ENCODE measurements around the gene SPARCL1. TPM values are rescaled to one million over a fixed set of nuclear protein-coding genes. Genes with fewer than 3 reads are reported as not detected.

The SPARCL1 gene
- total RNA-seq, 1 donor from 2014 or later = 202 TPM

DNA sequence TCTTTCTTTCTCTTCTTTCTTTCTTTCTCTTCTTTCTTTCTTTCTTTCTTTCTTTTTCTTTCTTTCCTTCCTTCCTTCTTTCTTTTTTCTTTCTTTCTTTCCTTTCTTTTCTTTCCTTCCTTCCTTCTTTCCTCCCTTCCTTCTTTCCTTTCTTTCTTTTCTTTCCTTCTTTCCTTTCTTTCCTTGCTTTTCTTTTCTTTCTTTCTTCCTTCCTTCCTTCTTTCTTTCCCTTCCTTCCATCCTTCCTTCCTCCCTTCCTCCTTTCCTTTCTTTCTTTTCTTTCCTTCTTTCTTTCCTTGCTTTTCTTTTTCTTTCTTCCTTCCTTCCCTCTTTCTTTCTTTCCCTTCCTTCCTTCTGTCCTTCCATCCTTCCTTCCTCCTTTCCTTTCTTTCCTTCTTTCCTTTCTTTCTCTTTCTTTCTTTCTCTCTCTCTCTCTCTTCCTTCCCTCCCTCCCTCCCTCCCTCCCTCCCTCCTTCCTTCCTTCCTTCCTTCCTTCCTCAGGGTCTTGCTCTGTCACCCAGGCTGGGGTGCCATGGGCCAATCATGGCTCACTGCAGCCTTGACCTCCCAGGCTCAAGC lies 13.6 kb upstream of the SPARCL1 start:
- intact Hi-C loops (cut with DNase I) = loop anchor here (5.0 kb wide), 2 partner anchors 134 to 304 kb away; no protein-coding TSS in a partner anchor
- DNase-seq (ENCODE audit: low spot score) = no peak

DNA sequence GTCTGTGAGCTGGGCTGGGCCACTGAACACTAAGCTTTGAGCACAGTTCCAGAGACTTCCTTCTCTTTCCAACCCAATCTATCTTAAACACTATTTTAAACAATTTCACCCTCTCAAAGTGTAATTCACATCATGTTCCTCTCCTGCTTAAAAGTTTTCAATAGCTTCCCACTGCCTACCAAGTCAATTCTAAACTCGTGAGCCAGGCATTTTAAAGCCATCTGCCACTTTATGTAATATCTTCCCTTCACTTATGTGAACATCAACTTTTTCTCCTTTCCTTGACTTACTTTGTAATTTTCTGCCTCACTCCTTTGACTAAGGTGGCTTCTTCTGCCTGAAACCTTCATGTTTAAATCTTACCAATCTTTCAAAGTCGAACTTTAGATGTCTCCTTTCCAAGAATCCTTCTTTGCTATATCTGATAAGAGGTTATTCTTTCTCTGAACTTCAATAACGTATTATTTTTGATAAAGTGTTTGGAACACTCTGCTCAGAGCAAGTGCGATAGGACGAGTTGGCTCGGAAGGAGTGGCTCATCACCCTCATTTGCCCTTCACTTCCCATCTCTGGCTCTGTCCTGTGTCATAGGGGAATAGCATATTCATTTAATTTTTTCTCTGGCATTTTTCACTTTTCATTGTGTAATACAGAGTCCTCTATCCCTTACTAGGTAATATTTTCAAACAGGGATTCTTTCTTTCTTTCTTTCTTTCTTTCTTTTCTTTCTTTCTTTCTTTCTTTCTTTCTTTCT lies 13.0 kb upstream of the SPARCL1 start:
- intact Hi-C loops (cut with DNase I) = loop anchor here (5.0 kb wide), 2 partner anchors 135 to 305 kb away; no protein-coding TSS in a partner anchor

DNA sequence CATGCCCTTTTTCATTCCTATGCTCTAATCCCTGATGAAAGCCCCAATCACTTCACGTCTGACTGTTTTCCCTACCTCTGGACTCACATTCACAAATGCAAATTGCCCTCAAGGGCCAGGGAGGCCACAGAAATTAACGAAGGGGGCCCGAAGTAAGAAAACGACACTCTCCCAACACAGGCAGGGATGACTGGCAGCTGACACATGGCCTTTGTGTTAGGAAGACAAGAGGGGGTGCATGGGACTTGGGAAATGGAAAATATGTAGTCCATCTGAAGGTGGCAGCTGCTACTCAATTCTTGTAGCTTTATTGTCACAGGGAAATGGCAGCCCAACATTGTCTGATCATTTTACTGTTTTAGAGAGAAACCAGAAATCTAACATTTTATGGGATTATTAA lies 12.3 kb upstream of the SPARCL1 start:
- DNase-seq (ENCODE audit: low spot score) = no peak

More for the DNA sequence above, 13.0 kb upstream of the SPARCL1 start:
- no peak for DNase-seq (ENCODE audit: low spot score)

DNA sequence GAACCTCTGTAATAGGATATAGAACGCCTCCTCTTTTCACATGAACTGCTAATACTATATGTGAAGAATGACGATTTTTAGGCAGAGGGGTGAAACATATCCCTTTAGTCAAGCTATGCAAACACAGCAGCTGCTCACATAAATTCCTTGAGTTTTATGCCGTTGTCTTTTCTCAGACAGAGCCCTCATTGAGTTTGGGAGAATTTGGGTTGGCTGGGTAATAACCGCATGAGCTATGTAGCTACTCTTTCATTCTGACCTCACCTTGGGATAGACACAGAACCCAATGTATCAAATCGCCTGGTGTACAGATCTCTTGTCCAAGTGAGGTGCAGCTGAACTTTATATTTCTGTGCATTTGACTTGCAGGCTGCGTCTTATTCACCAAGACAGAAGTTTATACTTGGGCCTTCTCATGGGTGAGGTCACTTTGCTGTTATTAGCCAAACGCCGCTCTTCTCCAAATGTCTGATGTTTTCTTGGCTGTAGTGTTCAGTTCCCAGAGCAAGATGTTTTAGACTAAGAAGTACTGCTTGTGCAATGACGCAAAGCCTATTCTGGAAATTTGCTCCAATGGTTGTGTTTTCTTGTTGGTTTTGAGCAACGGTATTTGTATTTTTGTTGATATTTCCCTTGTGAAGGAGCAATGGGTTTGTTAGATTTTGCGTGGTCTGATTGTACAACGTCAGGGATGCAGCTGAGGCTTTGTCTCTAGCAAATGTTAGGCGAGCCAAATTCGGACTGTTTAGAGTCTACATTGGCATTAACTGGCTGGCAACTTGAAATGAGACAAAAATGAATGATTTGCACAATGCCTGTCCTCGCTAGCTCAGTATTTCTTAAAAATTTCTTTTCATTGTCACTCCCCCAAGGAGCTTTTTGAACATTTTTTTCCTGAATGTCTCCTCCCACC lies 11.2 kb upstream of the SPARCL1 start:
- intact Hi-C loops (cut with DNase I) = loop anchor here (5.0 kb wide), 2 partner anchors 137 to 307 kb away; no protein-coding TSS in a partner anchor

More for the DNA sequence above, 12.3 kb upstream of the SPARCL1 start:
- intact Hi-C loops (cut with DNase I) = loop anchor here (5.0 kb wide), 2 partner anchors 136 to 306 kb away; no protein-coding TSS in a partner anchor

DNA sequence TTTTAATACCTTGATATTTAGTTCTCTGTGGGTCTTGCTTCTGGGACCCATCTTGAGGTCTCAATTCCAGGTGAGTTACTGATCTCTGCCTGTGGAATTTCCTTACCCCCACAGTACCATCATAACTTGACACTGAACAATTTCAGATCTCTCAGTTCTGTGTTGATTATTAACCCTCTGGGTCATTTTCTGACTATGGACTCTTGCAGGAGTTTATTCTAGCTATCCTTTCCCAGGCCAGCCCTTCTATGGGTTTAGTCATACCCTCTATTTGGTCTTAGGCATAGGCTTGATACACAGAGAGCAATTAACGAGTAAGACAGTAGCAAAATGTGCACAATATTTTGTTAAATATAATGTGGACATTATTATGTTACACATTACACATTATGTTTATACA lies 3.7 kb upstream of the SPARCL1 start:
- DNase-seq (ENCODE audit: low spot score) = no peak
- intact Hi-C loops (cut with DNase I) = loop anchor here (5.0 kb wide), 1 partner anchor 111 kb away; the partner anchor contains the start of gene NUDT9

More for the DNA sequence above, 11.2 kb upstream of the SPARCL1 start:
- no peak for DNase-seq (ENCODE audit: low spot score)

DNA sequence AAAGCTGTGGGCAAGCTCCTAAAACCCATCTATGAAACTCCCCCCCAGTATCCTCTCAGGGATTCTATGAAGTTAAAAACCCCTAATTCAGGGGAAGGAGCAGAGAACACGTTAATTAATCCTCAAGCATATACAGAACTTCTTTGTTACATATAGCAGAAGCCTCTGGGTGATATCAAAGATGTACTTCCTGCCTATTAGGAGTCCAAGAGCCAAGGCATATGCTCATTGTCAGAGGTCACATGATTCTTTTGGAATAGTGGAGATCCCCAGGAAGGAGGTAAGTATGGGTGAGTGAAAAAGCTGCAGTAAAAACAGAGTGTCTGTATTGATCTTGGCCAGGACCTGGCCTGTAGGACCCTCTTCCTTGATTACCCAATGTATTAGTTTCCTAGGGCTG lies 2.9 kb upstream of the SPARCL1 start:
- no peak for DNase-seq (ENCODE audit: low spot score)
- intact Hi-C loops (cut with DNase I) = loop anchor here (5.0 kb wide), 1 partner anchor 110 kb away; the partner anchor contains the start of gene NUDT9

DNA sequence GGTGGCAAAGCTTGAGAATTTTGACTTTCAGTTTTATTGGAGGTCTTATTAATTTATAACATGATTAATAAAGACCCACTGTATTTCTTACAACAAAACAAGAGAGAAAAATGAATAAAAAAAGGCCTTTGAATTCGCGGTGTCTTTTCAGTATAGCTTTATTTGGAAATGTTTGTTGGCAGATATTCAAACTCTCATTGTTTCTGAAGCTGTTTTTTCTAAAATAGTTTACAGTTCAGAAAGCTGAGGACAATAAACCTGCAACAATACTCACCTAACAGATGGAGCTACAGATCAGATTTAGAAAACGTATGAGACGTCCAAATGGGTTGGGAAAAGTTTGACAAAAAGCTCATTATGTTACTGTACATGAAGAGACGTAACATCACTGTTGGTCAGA lies 2.4 kb upstream of the SPARCL1 start:
- intact Hi-C loops (cut with DNase I) = loop anchor here (2.0 to 5.0 kb wide), 2 partner anchors 109 to 185 kb away; partner anchors contain the start of gene NUDT9
- no peak for DNase-seq (ENCODE audit: low spot score)

DNA sequence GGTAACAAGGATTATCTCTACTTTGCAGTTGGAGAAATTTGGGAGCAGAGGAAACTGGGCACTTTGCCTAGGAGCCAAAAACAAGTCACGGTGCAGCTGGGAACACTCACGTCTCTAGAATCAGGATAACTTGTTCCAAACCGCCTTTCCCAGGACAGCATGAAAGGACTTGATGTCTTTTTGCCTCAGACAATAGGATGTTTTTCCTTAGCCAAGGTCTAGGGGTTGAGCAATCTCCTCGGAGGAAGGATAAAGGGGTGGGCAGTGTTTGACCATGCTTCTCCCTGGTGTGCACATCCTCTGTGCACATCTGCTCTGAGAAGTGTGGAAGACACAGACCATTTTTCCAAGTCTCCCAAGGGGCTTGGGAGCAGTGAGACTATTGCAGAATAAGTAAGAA lies 1.7 kb upstream of the SPARCL1 start:
- intact Hi-C loops (cut with DNase I) = loop anchor here (2.0 to 5.0 kb wide), 2 partner anchors 109 to 186 kb away; partner anchors contain the start of gene NUDT9
- no peak for DNase-seq (ENCODE audit: low spot score)

DNA sequence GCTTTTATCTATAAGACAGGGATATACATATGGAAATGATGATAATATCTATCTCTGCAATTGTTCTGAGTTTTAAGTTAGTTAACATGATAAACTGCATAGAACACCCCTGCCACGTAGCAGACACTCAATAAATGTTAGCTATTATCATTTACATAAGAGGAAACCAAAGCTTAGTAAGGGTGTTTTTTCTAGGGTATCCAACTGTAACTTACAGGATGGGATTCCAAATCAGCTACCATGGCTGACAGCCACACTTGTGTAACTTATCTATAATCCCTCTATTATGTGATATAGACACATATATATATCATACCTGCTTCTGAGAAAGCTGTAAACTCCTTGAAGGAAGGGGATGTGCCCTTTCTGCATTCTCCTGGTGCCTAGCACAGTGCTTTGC lies 1.1 kb upstream of the SPARCL1 start:
- intact Hi-C loops (cut with DNase I) = loop anchor here (2.0 to 5.0 kb wide), 2 partner anchors 108 to 187 kb away; partner anchors contain the start of gene NUDT9
- DNase-seq (ENCODE audit: low spot score) = no peak

DNA sequence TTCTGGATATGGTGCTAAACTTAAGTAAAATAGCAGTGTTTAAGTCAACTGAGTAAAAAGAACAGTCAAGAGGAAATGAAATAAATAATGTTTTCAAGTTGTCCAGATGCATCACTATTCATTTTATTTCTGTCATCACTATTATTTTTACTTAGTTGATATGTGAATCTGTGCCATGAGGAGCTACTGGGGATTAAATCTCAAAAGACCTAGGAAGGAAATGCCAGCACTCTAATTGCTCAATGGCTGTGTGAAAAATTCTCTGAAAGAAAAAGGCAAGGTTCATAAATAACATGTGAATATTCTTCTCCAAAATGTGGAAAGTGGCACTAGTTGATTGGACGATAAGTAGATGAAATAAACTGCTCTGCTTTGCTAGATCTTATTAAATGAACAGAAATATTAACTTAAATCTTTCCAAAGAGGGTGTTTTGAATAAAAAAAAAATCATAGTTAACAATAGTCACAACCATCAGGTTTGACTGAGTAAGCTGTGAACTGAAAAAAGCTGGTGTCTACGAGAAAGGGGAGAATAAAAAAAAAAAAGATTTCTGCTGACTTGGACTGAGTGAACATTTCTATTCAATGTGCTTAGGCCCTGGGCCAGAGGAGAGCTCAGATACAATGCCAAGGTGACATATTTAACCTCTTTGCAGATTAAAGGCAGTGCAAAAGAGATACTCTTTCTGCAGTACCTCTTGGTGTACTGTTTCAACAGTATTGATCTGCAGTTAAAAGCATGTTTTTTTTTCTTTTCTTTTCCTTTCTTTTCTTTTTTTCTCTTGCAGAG lies 1.6 kb downstream of the SPARCL1 start:
- intact Hi-C loops (cut with DNase I) = no loop called here
- no peak for DNase-seq (ENCODE audit: low spot score)

DNA sequence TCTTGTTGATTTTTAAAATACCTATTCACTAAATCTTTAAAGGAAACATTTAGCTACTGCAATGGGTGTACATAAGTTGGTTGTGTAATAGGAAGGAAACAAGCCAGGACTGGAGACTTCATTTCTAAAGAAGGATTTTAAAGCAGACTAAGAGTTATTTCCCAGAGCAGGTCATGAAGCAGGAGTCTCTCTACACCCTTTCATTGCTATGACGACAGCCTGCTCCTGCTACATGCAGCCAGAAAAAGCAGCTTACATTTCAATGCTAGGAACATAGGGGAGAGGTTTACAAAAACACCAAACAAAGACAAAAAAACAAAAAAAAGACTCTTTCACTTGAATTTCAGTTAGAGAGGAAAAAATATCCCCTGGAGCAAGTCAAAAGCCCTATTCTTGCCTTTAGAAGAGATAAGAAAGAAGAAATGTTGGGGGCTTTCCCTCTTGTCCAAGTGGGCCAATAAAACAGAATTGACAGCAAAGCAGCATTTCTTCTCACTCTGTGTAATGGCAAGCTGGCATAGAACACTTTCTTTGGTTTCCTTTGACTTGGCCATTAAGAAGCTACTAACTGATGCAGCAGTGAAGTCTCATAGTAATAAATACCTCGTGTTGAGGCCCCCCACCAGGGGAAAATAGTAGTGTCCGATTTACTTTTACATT lies 3.4 kb downstream of the SPARCL1 start:
- DNase-seq (ENCODE audit: low spot score) = no peak
- intact Hi-C loops (cut with DNase I) = no loop called here

DNA sequence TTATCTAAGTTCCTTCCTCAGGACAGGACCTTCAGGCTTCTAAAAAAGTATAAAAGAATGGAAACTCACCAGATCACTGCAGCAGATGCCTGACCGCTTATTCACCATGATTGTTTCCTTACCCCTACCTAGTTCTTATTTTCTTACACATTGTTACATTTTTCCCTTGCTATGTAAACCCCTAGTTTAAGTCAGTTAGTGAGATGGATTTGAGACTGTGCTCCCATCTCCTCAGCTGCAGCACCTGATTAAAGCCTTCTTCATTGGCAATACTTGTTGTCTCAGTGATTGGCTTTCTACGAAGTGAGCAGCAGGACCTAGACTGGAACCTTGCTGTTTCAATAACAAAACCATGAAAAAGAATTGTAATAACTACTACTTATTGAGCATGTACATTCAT lies 4.7 kb downstream of the SPARCL1 start:
- no peak for DNase-seq (ENCODE audit: low spot score)
- intact Hi-C loops (cut with DNase I) = loop anchor here (5.0 kb wide), 1 partner anchor 132 kb away; the partner anchor contains the start of gene HSD17B11

DNA sequence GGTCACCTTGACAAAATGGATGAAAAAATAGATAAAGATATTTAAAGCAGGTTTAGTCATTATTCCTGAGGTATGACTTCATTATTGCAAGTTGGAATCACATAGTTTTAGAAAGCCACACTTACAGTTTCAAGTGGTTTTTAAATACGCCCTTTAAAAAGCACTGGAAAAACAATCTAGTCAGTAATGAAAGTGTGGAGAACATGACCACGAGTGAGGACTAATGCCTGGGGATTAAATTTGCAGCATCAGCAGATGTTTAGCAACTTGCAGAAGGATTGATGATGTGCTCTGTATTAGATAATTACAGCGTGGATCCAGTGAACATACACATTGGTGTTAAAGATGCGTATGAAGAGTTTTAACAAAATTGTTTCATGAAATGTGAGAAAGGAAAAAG lies 5.9 kb downstream of the SPARCL1 start:
- no peak for DNase-seq (ENCODE audit: low spot score)
- intact Hi-C loops (cut with DNase I) = loop anchor here (5.0 kb wide), 1 partner anchor 131 kb away; the partner anchor contains the start of gene HSD17B11

DNA sequence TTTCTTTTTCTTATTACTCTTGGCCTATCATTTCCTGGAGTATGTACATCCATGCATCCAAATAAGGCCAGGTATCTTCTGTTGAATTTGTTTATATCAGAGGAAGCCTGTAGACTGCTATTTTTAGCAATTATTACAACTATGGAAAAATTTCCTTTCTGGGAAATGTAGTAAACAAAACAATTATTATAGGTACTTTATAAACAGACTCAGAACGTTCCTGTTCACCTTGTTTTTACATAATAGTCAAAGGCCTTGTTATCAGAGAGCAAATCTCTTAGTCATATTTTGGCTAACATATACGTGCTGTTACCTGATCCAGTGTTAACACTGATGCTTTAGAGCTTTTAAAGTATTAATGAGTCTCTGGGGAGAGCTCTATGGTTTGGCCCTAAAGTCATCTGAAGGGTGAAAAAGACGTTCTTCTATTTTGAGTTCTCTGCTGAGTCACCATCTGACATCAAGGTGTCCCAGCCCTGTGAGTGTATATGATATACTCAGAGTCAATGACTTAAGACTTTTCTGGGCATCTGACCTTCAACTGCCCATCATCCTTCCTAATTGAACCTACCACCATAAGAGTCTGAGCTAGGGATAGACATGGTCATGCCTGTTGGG lies 7.3 kb downstream of the SPARCL1 start:
- no peak for DNase-seq (ENCODE audit: low spot score)
- intact Hi-C loops (cut with DNase I) = loop anchor here (5.0 kb wide), 1 partner anchor 130 kb away; the partner anchor contains the start of gene HSD17B11

DNA sequence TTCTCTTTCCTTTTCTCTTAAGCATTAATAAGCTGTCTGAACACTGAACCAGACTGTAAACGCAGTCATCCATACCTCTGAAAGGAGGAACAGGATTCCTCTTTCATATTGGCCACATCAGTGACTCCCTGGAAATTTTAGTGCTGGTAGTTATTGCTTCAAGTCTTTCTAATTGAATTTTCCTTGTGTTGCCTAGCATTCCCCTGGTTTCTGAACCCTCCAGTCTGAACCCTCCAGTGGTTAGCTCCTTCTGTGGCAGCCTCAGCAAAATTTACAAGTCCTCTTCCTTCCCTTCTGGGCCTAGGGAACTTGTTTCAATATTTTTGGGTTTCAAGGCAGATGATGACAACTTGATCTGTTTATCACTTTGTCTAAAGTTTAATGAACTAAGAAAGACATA lies 7.9 kb downstream of the SPARCL1 start:
- intact Hi-C loops (cut with DNase I) = loop anchor here (5.0 kb wide), 1 partner anchor 129 kb away; the partner anchor contains the start of gene HSD17B11
- no peak for DNase-seq (ENCODE audit: low spot score)

DNA sequence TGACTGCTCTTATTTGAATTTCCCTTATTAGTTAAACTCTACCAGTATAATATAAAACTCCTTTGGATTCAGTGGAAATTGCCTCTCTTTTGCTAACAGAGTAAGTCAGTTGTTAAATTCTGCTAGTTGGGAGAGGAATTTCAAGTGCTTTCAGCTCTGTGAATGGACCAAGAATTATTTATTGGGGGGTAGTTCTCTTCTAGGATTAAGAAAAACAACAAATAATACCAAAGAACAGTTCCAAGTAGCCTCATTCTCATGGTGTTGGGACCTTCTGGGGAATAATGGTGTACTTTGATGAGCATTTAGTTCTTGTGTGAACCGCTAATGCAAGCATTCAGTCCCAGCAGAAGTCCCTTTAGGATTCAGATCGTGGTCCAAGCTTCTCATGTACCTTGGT lies 11.6 kb downstream of the SPARCL1 start:
- no peak for DNase-seq (ENCODE audit: low spot score)
- intact Hi-C loops (cut with DNase I) = no loop called here

DNA sequence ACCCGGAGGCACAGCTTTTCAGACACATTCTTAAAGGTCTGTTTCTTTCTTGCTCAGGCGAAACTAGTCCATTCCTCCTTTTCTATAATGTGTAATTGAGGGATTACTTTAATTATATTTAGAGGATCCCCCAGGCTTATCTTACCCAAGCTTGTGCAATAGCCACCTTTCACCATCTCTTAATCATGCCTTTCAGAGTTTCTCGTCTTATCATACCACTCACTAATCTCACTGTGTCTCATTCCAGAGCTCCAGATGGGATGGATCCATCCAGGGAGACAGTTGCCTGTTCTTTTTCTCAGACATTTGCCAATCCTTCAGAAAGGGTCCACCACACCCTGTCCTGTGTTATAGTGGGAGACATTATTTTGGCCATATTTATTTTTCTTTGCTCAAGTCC lies 12.5 kb downstream of the SPARCL1 start:
- intact Hi-C loops (cut with DNase I) = no loop called here
- no peak for DNase-seq (ENCODE audit: low spot score)

DNA sequence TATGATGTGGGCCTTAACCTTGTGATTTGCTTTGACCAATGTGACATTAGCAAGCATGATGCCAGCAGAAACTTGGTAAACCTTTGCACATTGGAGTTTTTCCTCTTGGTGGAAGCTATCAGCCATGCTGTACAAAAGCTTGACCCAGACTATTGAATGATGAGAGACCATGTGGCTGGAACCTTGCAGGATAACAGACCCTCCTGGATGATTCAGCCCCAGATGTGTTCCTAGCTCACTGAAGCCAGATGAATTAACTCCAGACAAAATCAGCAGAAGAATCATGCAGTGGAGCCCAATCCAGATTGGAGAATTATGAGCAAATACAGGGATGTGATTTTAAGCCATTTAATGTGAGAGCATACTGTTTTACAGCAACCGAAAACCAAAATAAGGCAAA lies 16.8 kb downstream of the SPARCL1 start:
- no peak for DNase-seq (ENCODE audit: low spot score)
- intact Hi-C loops (cut with DNase I) = no loop called here

Measured in cardiac septum (tissue), 1 donor.